Hepatocyte (in vitro differentiated cells): ENCODE results near the gene SPRR3. TPM values are rescaled to one million over a fixed set of nuclear protein-coding genes. Genes with fewer than 3 reads are reported as not detected.

Experiments
- DNase-seq: peaks from one replicate; pipeline ENCODE4 v3.0.0-alpha.2; 2016; ENCODE audit warnings: low spot score
- H2AFZ ChIP-seq: fragments of 200-600 bp; sonication (generic); 2 replicates; pipeline ENCODE4 v1.6.0; 2016; ENCODE audit warnings: antibody characterized with exemption, mild to moderate bottlenecking
- H3K27ac ChIP-seq: fragments of 200-600 bp; sonication (generic); 2 replicates; pipeline ENCODE4 v1.5.1; 2016; ENCODE audit warnings: mild to moderate bottlenecking
- H3K27me3 ChIP-seq: fragments of 200-600 bp; sonication (generic); 2 replicates; pipeline ENCODE4 v1.6.1; 2016
- H3K36me3 ChIP-seq: fragments of 200-600 bp; sonication (generic); replicated peaks from 2 replicates; pipeline ENCODE4 v1.5.1; 2016; ENCODE audit warnings: low read depth; ENCODE audit not compliant: insufficient read depth
- H3K4me1 ChIP-seq: fragments of 200-600 bp; sonication (generic); 2 replicates; pipeline ENCODE4 v1.5.1; 2016; ENCODE audit warnings: mild to moderate bottlenecking, moderate library complexity; ENCODE audit not compliant: insufficient read depth
- H3K4me2 ChIP-seq: fragments of 200-600 bp; sonication (generic); 2 replicates; pipeline ENCODE4 v1.6.0; 2016
- H3K4me3 ChIP-seq: fragments of 200-600 bp; sonication (generic); 2 replicates; pipeline ENCODE4 v1.5.1; 2016; ENCODE audit warnings: mild to moderate bottlenecking
- H3K79me2 ChIP-seq: fragments of 200-600 bp; sonication (generic); 2 replicates; pipeline ENCODE4 v1.6.0; 2017; ENCODE audit warnings: mild to moderate bottlenecking
- H3K9me2 ChIP-seq: fragments of 200-600 bp; sonication (generic); replicated peaks from 2 replicates; pipeline ENCODE4 v1.6.0; 2017; ENCODE audit warnings: mild to moderate bottlenecking; ENCODE audit not compliant: insufficient read depth
- H3K9me3 ChIP-seq: fragments of 200-600 bp; sonication (generic); 2 replicates; pipeline ENCODE4 v1.5.1; 2016; ENCODE audit warnings: low read depth, mild to moderate bottlenecking
- H4K20me1 ChIP-seq: fragments of 200-600 bp; sonication (generic); 2 replicates; pipeline ENCODE4 v1.6.0; 2016; ENCODE audit warnings: mild to moderate bottlenecking; ENCODE audit not compliant: insufficient read depth, poor library complexity, severe bottlenecking
- EZH2 ChIP-seq: fragments of 200-600 bp; sonication (generic); IDR thresholded peaks from 2 replicates; pipeline ENCODE4 v1.6.1; 2016; ENCODE audit warnings: antibody characterized with exemption, mild to moderate bottlenecking, borderline replicate concordance
- EZH2phosphoT487 ChIP-seq: fragments of 200-600 bp; sonication (generic); IDR thresholded peaks from one replicate; pipeline ENCODE4 v1.6.1; 2018; ENCODE audit warnings: antibody characterized with exemption, mild to moderate bottlenecking, low read depth, moderate library complexity; ENCODE audit not compliant: unreplicated experiment, severe bottlenecking
- WGBS: methylation state at CpG from one replicate; pipeline ENCODE4 v1.1.6; 2016; ENCODE audit warnings: low lambda C conversion rate; ENCODE audit errors: missing lambda C conversion rate; 5-methylcytosine and 5-hydroxymethylcytosine counted together
- polyA plus RNA-seq: library from polyadenylated mRNA; unstranded; fragments of >200 nt; fragmentation: Nextera tagmentation; extraction: Ambion mirVana; gene quantifications from 2 replicates; pipeline ENCODE4 v1.2.1, GENCODE V29; 2016
- total RNA-seq: library from RNA; depleted of rRNA; stranded (reverse); fragments of >200 nt; gene quantifications from 2 replicates; pipeline ENCODE4 v1.2.3, GENCODE V29; 2014
- TF ChIP-seq, protein P1 (sequence below): fragments of 200-600 bp; sonication (generic); IDR thresholded peaks from 2 replicates; pipeline ENCODE4 v1.5.1; 2016; ENCODE audit warnings: antibody characterized with exemption, mild to moderate bottlenecking; ENCODE audit not compliant: poor library complexity

The SPRR3 gene
- total and polyA plus RNA-seq, 2 experiments from 2014 or later = 0.40 TPM; not detected in 1

DNA sequence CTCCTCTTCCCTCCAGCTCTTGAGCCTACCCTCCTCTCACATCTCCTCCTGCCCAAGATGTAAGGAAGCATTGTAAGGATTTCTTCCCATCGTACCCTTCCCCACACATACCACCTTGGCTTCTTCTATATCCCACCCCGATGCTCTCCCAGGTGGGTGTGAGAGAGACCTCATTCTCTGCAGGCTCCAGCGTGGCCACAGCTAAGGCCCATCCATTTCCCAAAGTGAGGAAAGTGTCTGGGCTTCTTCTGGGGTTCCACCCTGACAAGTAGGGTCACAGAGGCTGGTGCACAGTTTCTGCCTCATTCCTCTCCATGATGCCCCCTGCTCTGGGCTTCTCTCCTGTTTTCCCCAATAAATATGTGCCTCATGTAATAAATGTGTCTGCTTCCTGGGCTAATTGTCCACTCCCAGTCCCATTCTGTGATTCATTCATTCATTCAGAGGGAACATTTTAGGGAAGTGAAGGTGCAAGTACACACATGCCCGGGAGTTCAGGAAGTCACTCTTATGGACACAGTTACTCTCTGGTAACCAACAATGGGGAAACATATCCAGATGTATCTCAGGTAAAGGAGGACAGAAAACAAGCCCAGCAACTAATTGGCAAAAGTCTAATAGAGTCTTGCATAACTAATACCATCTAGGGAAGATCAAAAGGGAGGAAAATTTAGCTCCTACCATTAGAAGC lies 29.2 kb upstream of the SPRR3 start:
- TF ChIP-seq EZH2 = no peak
- TF ChIP-seq EZH2phosphoT487 = no peak
- TF ChIP-seq, protein P1, sequence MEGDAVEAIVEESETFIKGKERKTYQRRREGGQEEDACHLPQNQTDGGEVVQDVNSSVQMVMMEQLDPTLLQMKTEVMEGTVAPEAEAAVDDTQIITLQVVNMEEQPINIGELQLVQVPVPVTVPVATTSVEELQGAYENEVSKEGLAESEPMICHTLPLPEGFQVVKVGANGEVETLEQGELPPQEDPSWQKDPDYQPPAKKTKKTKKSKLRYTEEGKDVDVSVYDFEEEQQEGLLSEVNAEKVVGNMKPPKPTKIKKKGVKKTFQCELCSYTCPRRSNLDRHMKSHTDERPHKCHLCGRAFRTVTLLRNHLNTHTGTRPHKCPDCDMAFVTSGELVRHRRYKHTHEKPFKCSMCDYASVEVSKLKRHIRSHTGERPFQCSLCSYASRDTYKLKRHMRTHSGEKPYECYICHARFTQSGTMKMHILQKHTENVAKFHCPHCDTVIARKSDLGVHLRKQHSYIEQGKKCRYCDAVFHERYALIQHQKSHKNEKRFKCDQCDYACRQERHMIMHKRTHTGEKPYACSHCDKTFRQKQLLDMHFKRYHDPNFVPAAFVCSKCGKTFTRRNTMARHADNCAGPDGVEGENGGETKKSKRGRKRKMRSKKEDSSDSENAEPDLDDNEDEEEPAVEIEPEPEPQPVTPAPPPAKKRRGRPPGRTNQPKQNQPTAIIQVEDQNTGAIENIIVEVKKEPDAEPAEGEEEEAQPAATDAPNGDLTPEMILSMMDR = no peak
- Histone ChIP-seq H3K36me3 (no peaks in the 10 kb centered on the region), H2AFZ (no peak overlapping the region), H3K79me2 (no peaks in the 10 kb centered on the region), H3K9me2 (no peaks in the 10 kb centered on the region), H3K4me1 (no peaks in the 10 kb centered on the region), H3K27ac (no peak overlapping the region), H3K4me2 (no peak overlapping the region), H3K4me3 (no peak overlapping the region), H3K9me3 (no peaks in the 10 kb centered on the region), H4K20me1 (no peaks in the 10 kb centered on the region), H3K27me3 (no peaks in the 10 kb centered on the region)
- WGBS = 64% methylated on average over 4 of the region's 4 CpGs
- DNase-seq = no peak

DNA sequence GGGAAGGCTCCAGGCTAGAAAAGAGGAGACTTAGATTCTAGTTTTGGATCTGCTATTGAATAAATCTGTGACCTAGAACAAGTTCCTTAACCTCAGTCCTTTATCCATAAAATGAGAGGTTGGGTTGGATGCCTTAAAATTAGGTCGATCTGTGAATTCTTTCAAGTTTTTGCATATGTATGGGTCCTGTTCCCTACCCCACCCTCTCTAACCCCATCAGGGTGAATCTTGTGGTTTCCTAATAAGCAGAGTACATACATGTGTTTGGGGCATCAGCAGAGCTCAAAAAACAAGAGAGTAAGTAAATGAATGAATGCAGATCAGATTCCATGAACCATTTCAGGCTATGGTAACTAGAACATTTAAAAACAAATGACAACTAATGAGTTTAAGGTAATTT lies 24.9 kb upstream of the SPRR3 start:
- Histone ChIP-seq H3K27me3 (no peaks in the 10 kb centered on the region), H4K20me1 (no peaks in the 10 kb centered on the region), H2AFZ (no peak overlapping the region), H3K4me1 (no peaks in the 10 kb centered on the region), H3K36me3 (no peaks in the 10 kb centered on the region), H3K79me2 (no peaks in the 10 kb centered on the region), H3K27ac (no peak overlapping the region), H3K4me2 (no peak overlapping the region), H3K4me3 (no peak overlapping the region), H3K9me3 (no peaks in the 10 kb centered on the region), H3K9me2 (no peaks in the 10 kb centered on the region)
- no peak for DNase-seq
- WGBS = 47% methylated on average over 1 of the region's 1 CpG
- no peak for TF ChIP-seq EZH2
- TF ChIP-seq, protein P1 = no peak

DNA sequence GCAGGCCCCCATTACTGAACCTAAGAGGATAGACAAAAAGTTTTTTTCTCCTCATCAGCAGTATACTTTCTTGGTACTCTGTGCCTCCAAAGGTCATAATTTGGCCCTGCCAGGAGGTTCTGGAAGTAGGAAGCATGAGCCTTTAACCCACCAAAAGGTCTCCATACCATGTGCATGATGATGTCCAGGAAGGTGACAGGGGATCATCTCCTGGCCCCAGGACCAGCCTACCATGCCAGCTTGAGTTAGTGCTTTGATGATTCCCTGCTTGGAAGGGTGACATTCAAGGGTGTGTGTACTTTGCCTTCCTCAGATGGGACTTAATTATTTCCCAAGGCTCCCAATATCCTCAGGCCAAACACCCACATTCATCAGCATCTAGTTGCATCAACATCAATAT lies 23.9 kb upstream of the SPRR3 start:
- H3K9me3 ChIP-seq = no peaks in the 10 kb centered on the region
- H4K20me1 ChIP-seq = no peaks in the 10 kb centered on the region
- H3K4me1 ChIP-seq = no peaks in the 10 kb centered on the region
- H2AFZ ChIP-seq = no peak overlapping the region
- no peaks in the 10 kb centered on the region for H3K36me3 ChIP-seq
- H3K4me2 ChIP-seq = no peak overlapping the region
- no peak for DNase-seq
- H3K79me2 ChIP-seq = no peaks in the 10 kb centered on the region
- no peaks in the 10 kb centered on the region for H3K27me3 ChIP-seq
- no peak overlapping the region for H3K4me3 ChIP-seq
- no peak overlapping the region for H3K27ac ChIP-seq
- no peaks in the 10 kb centered on the region for H3K9me2 ChIP-seq
- TF ChIP-seq EZH2 (no peak), EZH2phosphoT487 (no peak)
- TF ChIP-seq, protein P1 = no peak

DNA sequence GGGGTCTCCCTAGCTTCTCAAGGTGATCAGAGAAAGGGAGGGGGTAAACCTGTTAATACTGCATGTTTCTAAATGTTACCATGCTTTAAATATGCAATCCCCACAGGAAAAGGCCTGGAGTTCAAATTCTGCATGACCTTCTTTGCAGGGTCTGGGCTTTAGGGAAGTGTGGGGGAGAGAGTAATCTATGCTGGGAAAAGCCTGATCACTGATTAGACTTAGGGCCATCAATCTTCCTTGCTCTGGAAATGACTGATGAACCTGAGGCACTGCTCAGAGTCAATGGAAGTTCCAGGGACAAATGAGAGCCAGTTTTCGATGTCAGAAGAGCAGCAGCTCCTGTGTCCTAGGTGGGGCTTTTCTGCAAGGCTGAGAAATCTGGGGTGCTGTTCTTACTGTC lies 20.9 kb upstream of the SPRR3 start:
- Histone ChIP-seq H3K9me2 (no peaks in the 10 kb centered on the region), H3K9me3 (no peaks in the 10 kb centered on the region), H2AFZ (no peak overlapping the region), H3K79me2 (no peaks in the 10 kb centered on the region), H3K27ac (no peak overlapping the region), H4K20me1 (no peaks in the 10 kb centered on the region), H3K36me3 (no peaks in the 10 kb centered on the region), H3K4me3 (no peak overlapping the region), H3K4me1 (no peaks in the 10 kb centered on the region), H3K27me3 (no peaks in the 10 kb centered on the region), H3K4me2 (no peak overlapping the region)
- 50% methylated on average over 1 of the region's 1 CpG for WGBS
- DNase-seq = no peak
- TF ChIP-seq EZH2phosphoT487 (no peak), EZH2 (no peak)
- TF ChIP-seq, protein P1 = no peak
